ENCODE measurements around the gene MAST4.

The MAST4 gene

DNA sequence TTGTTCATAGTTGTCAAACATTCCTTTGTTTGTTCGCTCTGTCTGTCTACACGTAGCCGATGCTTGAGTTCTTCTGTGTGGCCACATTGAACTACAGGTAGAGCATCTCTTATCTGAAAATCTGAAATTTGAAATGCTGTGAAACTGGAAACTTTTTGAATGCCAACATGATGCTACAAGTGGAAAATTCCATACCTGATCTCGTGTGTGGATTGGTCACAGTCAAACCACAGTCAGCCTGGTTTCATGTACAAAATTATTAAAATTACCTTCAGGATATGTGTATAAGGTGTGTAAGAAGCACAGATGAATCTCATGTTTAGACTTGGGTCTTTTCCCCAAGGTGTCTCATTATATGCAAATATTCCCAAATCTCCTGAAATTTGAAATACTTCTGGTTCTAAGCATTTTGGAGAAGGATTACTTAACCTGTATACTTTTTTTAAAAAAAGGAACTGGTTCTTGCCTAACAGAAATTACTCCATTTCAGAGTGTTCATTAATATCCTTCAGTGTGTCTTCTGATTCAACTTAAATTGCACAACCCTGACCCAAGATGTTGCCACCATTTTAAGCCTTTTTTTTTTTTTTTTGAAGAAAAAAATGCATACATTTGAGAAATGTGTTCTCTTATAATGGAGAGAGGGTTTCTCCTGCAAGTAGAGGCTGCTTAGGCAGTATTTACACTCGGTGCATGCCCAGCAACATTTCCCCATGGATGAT lies 254.3 kb downstream of the MAST4 start:
- no peak for ATAC-seq (replicated peaks)
- Mint-ChIP-seq H3K4me3 (no peak overlapping the region), H3K9me3 (no peaks in the 10 kb centered on the region), H3K36me3 (ENCODE audit: insufficient read depth) (no peaks in the 10 kb centered on the region), H3K4me1 (ENCODE audit: low read depth in 2 of 2) (no peaks in the 10 kb centered on the region), H3K27me3 (peaks cover 30 to 43% of the 10 kb centered on the region in 2 donors), H3K27ac (no peak overlapping the region)
- DNase-seq: no peak

GRCh38 chr5:66851306-66851705 lies 255.1 kb downstream of the MAST4 start:
- DNase-seq (no peak), ATAC-seq (replicated peaks) (no peak)
- H3K9me3 Mint-ChIP-seq: no peaks in the 10 kb centered on the region
- no peaks in the 10 kb centered on the region for H3K4me1 Mint-ChIP-seq (ENCODE audit: low read depth in 2 of 2)
- no peak overlapping the region for H3K4me3 Mint-ChIP-seq
- no peaks in the 10 kb centered on the region for H3K36me3 Mint-ChIP-seq (ENCODE audit: insufficient read depth)
- H3K27ac Mint-ChIP-seq: no peak overlapping the region
- peaks cover 30 to 43% of the 10 kb centered on the region in 2 donors for H3K27me3 Mint-ChIP-seq

- Mint-ChIP-seq H3K4me3 (no peak overlapping the region), H3K4me1 (ENCODE audit: low read depth in 2 of 2) (no peaks in the 10 kb centered on the region), H3K36me3 (ENCODE audit: insufficient read depth) (no peaks in the 10 kb centered on the region), H3K27me3 (peaks cover 14 to 29% of the 10 kb centered on the region in 2 donors), H3K9me3 (no peaks in the 10 kb centered on the region), H3K27ac (no peak overlapping the region)
- ATAC-seq (replicated peaks): no peak
- DNase-seq: no peak
These were observed 258.2 kb downstream of the MAST4 start for GRCh38 chr5:66854416-66854815.

- Mint-ChIP-seq H3K27ac (no peak overlapping the region), H3K9me3 (no peaks in the 10 kb centered on the region), H3K4me1 (ENCODE audit: low read depth in 2 of 2) (no peaks in the 10 kb centered on the region), H3K36me3 (ENCODE audit: insufficient read depth) (no peaks in the 10 kb centered on the region), H3K4me3 (no peak overlapping the region), H3K27me3 (peaks cover 12 to 27% of the 10 kb centered on the region in 2 donors)
- DNase-seq: no peak
- no peak for ATAC-seq (replicated peaks)
These were observed 260.0 kb downstream of the MAST4 start for GRCh38 chr5:66856041-66856805.

DNA sequence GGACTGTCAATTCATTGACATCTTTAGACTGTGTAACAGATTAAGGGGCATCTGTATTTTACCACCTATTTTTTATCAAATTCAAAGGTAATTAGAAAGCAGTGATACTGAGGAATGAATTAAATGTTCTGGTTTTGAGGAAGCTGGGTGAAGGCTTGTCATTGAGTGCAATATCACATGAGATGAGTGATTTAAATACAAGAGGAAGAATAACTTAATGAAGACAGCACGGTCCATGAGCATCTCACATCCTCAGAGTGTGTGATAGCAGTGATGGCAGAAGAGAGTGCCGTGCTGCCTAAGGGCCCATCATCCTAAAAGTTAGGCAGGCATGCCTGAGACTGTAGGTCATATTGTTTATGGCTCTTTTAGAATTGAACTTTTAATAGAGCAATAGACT lies 263.3 kb downstream of the MAST4 start:
- no peaks in the 10 kb centered on the region for H3K36me3 Mint-ChIP-seq (ENCODE audit: insufficient read depth)
- peaks cover 11 to 31% of the 10 kb centered on the region in 2 donors for H3K27me3 Mint-ChIP-seq
- H3K4me1 Mint-ChIP-seq (ENCODE audit: low read depth in 2 of 2): peaks cover 4 to 5% of the 10 kb centered on the region in 2 donors
- H3K9me3 Mint-ChIP-seq: no peaks in the 10 kb centered on the region
- DNase-seq: no peak
- H3K27ac Mint-ChIP-seq: no peak overlapping the region
- ATAC-seq (replicated peaks): no peak
- no peak overlapping the region for H3K4me3 Mint-ChIP-seq

DNA sequence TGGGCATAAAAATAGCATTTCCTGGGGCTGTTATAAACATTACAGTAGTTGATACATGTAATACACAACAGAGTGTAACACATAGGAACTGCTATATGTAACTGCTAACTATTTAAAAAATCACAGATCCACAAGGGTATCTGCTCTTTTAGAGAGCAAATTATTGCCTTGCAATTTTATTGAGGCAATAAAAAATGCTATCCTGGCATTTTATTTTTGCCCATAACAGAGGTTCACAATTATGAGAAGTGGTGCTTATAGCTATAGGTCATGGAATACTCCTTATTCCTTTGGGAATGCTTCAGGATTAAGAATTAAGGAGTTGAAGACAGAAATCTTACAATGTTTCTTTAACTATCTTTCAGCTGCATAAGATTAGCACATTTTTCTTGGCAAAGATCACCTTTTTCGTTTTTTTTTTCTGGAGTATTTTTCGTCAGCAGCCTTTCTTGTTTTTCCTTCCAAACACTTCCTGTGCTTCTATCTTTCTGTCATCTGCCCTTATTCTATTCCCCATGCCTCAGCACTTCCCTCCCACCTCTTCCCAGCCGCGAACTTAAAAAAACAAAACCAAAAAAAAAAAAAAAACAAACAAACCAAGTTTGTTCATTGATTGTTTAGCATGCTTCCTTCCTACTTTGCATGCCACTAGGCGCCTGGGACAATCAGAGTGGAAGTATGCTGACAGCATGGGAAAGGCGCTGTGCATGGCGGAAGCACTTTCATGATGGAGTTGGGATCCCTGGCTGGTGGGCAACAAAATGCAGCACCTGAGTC lies 264.2 kb downstream of the MAST4 start:
- Mint-ChIP-seq H3K4me1 (ENCODE audit: low read depth in 2 of 2) (peaks cover 4 to 5% of the 10 kb centered on the region in 2 donors), H3K9me3 (no peaks in the 10 kb centered on the region), H3K4me3 (no peak overlapping the region), H3K27ac (no peak overlapping the region), H3K27me3 (peaks cover 17 to 39% of the 10 kb centered on the region in 2 donors), H3K36me3 (ENCODE audit: insufficient read depth) (no peaks in the 10 kb centered on the region)
- DNase-seq (no peak), ATAC-seq (replicated peaks) (no peak)

GRCh38 chr5:66861402-66861801 lies 265.2 kb downstream of the MAST4 start:
- H3K4me3 Mint-ChIP-seq: no peak overlapping the region
- ATAC-seq (replicated peaks) (no peak), DNase-seq (no peak)
- H3K27ac Mint-ChIP-seq: no peak overlapping the region
- H3K36me3 Mint-ChIP-seq (ENCODE audit: insufficient read depth): peaks cover 2% of the 10 kb centered on the region
- H3K4me1 Mint-ChIP-seq (ENCODE audit: low read depth in 2 of 2): peaks cover 4 to 5% of the 10 kb centered on the region in 2 donors
- no peaks in the 10 kb centered on the region for H3K9me3 Mint-ChIP-seq
- H3K27me3 Mint-ChIP-seq: peaks cover 20 to 43% of the 10 kb centered on the region in 2 donors

- Mint-ChIP-seq H3K36me3 (ENCODE audit: insufficient read depth) (peaks cover 2% of the 10 kb centered on the region), H3K9me3 (no peaks in the 10 kb centered on the region), H3K4me1 (ENCODE audit: low read depth in 2 of 2) (peaks cover 4 to 5% of the 10 kb centered on the region in 2 donors), H3K27ac (no peak overlapping the region), H3K27me3 (peaks cover 24 to 48% of the 10 kb centered on the region in 2 donors), H3K4me3 (no peak overlapping the region)
- DNase-seq (no peak), ATAC-seq (replicated peaks) (no peak)
These were observed 265.8 kb downstream of the MAST4 start for GRCh38 chr5:66862020-66862419.

DNA sequence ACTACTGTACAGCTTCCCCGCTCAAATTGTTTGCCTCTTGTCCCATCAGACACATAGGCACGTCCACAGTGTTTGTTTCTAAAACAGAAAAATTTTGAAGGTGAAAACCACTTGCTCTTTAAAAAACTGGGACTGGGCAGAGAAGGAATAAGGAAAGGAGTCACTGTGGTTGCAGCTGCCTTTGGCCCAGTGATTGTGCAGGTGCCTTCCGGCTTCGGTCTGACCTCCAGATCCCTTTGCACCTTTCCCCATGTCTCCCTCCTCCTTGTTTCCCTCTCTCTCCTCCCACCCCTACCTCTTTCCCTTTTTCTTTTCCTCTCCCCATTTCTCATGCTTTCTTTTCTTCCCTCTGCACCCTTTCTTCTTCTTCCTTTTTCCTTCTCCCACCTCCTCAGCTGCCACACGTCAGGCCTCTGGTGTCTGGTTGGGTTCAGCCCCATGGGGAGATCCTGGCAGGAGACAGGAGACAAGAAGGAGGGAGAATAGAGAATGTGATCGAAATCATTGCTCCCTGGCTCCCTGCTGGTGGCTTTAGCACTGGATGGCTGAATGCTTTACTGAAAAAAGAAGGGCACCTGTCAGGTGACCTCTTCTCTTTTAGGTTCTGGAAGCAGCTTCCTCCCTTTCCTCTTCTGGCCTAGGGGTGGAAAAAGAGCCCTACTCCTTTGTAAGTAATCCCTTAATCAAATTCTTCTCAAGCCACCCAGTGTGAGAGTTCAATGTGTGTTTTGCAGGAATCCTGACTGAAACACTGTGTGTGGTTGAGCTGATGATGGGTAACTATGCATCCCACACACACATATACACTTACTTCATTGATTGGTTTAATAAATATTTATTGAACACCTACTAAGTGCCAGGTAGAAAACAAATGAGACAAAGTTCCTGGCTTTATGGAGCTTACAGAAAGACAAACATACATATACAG lies 267.3 kb downstream of the MAST4 start:
- Mint-ChIP-seq H3K27me3 (peaks cover 24 to 48% of the 10 kb centered on the region in 2 donors), H3K27ac (no peak overlapping the region), H3K36me3 (ENCODE audit: insufficient read depth) (peaks cover 2% of the 10 kb centered on the region), H3K9me3 (no peaks in the 10 kb centered on the region), H3K4me3 (no peak overlapping the region), H3K4me1 (ENCODE audit: low read depth in 2 of 2) (peaks cover 4 to 5% of the 10 kb centered on the region in 2 donors)
- no peak for DNase-seq
- ATAC-seq (replicated peaks): no peak

DNA sequence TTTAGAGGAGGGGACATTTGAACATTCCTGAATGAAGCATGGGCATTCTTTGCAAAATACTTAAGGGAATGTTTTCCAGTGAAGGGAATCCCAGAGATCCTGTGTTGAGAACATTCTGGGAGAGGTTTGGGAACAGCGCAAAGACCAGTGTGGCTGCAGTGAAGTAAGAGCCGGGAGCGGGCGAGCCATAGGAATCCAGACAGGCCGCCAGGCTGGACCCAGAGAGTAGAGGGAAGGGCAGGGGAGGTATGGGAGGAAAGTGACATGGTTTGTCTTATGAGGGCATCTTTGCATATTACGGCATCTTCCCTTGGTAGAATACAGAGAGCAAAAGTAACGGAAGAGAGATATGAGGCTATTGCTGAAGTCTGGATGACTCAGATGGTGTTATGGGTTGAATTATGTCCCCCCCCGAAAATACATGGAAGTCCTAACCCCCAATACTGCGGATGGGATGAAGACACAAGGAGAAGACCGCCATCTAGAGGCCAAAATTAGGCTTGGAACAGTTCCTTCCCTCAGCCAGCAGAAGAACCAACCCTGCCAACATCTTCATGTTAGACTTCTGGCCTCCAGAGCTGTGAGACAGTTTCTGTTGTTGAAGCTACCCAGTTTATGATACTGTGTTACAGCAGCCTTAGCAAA lies 268.2 kb downstream of the MAST4 start:
- Mint-ChIP-seq H3K36me3 (ENCODE audit: insufficient read depth) (peaks cover 2% of the 10 kb centered on the region), H3K27ac (peak overlapping the region in 1 of 2 donors; percentile 6), H3K4me1 (ENCODE audit: low read depth in 2 of 2) (peaks cover 4 to 5% of the 10 kb centered on the region in 2 donors), H3K4me3 (no peak overlapping the region), H3K27me3 (peaks cover 24 to 48% of the 10 kb centered on the region in 2 donors), H3K9me3 (no peaks in the 10 kb centered on the region)
- DNase-seq (peak in 2 of 3 experiments; percentile 7 to 23), ATAC-seq (replicated peaks) (peak; percentile 21)

- Mint-ChIP-seq H3K9me3 (no peaks in the 10 kb centered on the region), H3K27me3 (peaks cover 32 to 46% of the 10 kb centered on the region in 2 donors), H3K27ac (no peak overlapping the region), H3K36me3 (ENCODE audit: insufficient read depth) (peaks cover 2% of the 10 kb centered on the region), H3K4me3 (no peak overlapping the region), H3K4me1 (ENCODE audit: low read depth in 2 of 2) (peaks cover 4 to 5% of the 10 kb centered on the region in 2 donors)
- no peak for ATAC-seq (replicated peaks)
- no peak for DNase-seq
These were observed 271.6 kb downstream of the MAST4 start for GRCh38 chr5:66867618-66868322.

DNA sequence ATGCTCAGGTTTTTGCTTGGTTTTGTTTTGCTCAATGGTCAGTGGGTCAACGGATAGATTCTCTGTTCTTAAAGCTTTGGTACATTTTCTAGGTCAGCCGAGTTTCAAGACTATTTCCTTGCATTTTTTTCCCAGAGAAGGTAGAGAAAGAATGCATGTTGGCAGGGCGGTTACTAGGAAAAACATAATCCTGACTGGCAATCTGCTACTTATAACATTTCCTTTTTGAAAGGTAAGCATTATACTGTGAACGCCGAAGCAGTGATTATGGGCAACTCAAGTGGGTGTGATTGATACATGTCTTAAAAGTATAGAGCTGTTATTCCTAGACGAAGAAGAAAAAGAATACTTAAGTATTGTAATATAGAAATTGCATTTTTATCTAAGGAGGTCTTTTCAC lies 273.2 kb downstream of the MAST4 start:
- peaks cover 1% of the 10 kb centered on the region in 2 donors for H3K4me1 Mint-ChIP-seq (ENCODE audit: low read depth in 2 of 2)
- DNase-seq (no peak), ATAC-seq (replicated peaks) (no peak)
- H3K4me3 Mint-ChIP-seq: no peak overlapping the region
- H3K27me3 Mint-ChIP-seq: peaks cover 23 to 30% of the 10 kb centered on the region in 2 donors
- no peaks in the 10 kb centered on the region for H3K9me3 Mint-ChIP-seq
- H3K36me3 Mint-ChIP-seq (ENCODE audit: insufficient read depth): peaks cover 2% of the 10 kb centered on the region
- no peak overlapping the region for H3K27ac Mint-ChIP-seq
